Mesendoderm (in vitro differentiated cells): ENCODE data around the gene TTLL4.
"Not testable (repeated sequence)": the region's sequence is repeated elsewhere in the genome, so short reads cannot be mapped to it uniquely, and the experiment has no call there.

Experiments
- DNase-seq: peaks from one replicate; pipeline ENCODE4 v3.0.0; 2013
- H2AK5ac ChIP-seq: 2 replicates; pipeline ENCODE4 v1.6.1; 2013; ENCODE audit warnings: low read length, inconsistent platforms
- H2BK120ac ChIP-seq: 2 replicates; pipeline ENCODE4 v1.6.1; 2013; ENCODE audit warnings: low read depth, mild to moderate bottlenecking, low read length, moderate library complexity, mixed read lengths
- H2BK15ac ChIP-seq: replicated peaks from 2 replicates; pipeline ENCODE4 v1.6.1; 2013; ENCODE audit warnings: low read depth, mild to moderate bottlenecking, moderate library complexity
- H2BK5ac ChIP-seq: 2 replicates; pipeline ENCODE4 v1.6.1; 2013; ENCODE audit warnings: low read length, inconsistent platforms
- H3K18ac ChIP-seq: 2 replicates; pipeline ENCODE4 v1.6.1; 2013; ENCODE audit warnings: mild to moderate bottlenecking, low read length, mixed read lengths
- H3K23ac ChIP-seq: one replicate; pipeline ENCODE4 v1.6.1; 2013; ENCODE audit warnings: low read length
- H3K27ac ChIP-seq: 2 replicates; pipeline ENCODE4 v1.5.1; 2013; ENCODE audit warnings: low read depth, mild to moderate bottlenecking, inconsistent platforms, low read length, moderate library complexity
- H3K27me3 ChIP-seq: 2 replicates; pipeline ENCODE4 v1.6.1; 2013; ENCODE audit warnings: low read length, control low read depth, mild to moderate bottlenecking, inconsistent platforms; ENCODE audit not compliant: insufficient read depth, poor library complexity
- H3K36me3 ChIP-seq: 2 replicates; pipeline ENCODE4 v1.6.1; 2013; ENCODE audit warnings: low read length, inconsistent platforms; ENCODE audit not compliant: control insufficient read depth, insufficient read depth
- H3K4ac ChIP-seq: one replicate; pipeline ENCODE4 v1.6.1; 2013; ENCODE audit warnings: low read depth, mild to moderate bottlenecking, low read length, moderate library complexity
- H3K4me1 ChIP-seq: 2 replicates; pipeline ENCODE4 v1.6.1; 2013; ENCODE audit warnings: low read depth, low read length, inconsistent platforms; ENCODE audit not compliant: control insufficient read depth
- H3K4me2 ChIP-seq: 2 replicates; pipeline ENCODE4 v1.6.1; 2013; ENCODE audit warnings: low read length
- H3K4me3 ChIP-seq: 2 replicates; pipeline ENCODE4 v1.5.1; 2013; ENCODE audit warnings: mild to moderate bottlenecking, low read length
- H3K56ac ChIP-seq: one replicate; pipeline ENCODE4 v1.6.1; 2013; ENCODE audit warnings: low read length
- H3K79me1 ChIP-seq: 2 replicates; pipeline ENCODE4 v1.6.1; 2013; ENCODE audit warnings: low read length, inconsistent platforms
- H3K79me2 ChIP-seq: 2 replicates; pipeline ENCODE4 v1.6.1; 2013; ENCODE audit warnings: mild to moderate bottlenecking, low read length; ENCODE audit not compliant: control insufficient read depth, insufficient read depth
- H3K9ac ChIP-seq: 2 replicates; pipeline ENCODE4 v1.6.1; 2013; ENCODE audit warnings: low read length, inconsistent platforms
- H4K5ac ChIP-seq: one replicate; pipeline ENCODE4 v1.6.1; 2013; ENCODE audit warnings: low read length
- H4K8ac ChIP-seq: one replicate; pipeline ENCODE4 v1.6.1; 2013; ENCODE audit warnings: low read depth, mild to moderate bottlenecking, control low read depth, low read length, moderate library complexity
- WGBS: extraction: QIAGEN DNeasy Blood & Tissue Kit; methylation state at CpG from one replicate; pipeline ENCODE4 v1.1.7; 2013; ENCODE audit warnings: low lambda C conversion rate, missing lambda C conversion rate; ENCODE audit not compliant: insufficient coverage; ENCODE audit errors: extremely low coverage; 5-methylcytosine and 5-hydroxymethylcytosine counted together

TTLL4 gene

DNA sequence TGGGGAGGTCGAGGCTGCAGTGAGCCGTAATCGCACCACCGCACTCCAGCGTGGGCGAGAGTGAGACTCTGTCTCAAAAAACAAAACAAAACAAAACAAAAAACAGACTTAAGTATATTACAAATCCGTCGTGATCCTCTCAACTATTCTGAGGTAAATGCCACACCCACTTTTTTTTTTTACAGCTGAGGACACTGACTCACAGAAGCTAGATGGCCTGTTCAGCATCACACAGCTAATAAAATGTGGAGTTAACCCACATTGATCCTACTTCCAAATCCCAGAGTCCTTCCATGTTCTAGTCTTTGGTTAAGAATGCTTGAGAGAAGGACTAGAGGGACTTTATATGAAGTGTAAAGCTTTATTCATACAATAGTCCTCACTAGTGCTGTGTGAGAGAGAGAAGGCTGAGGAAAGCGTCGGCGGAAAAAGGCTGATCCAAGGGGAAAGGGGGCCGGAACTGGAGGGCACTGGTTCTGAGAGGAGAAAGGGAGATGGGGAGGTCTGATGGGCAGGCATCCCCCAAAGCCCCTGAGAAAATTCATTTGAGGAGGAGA, 39.5 kb upstream of the TTLL4 start:
- Histone ChIP-seq H3K23ac (no peak overlapping the region), H3K79me2 (peaks cover 2% of the 10 kb centered on the region), H2BK120ac (no peak overlapping the region), H3K36me3 (peaks cover 2% of the 10 kb centered on the region), H3K4me1 (peaks cover 2% of the 10 kb centered on the region), H2BK5ac (no peak overlapping the region), H3K9ac (peak overlapping the region; percentile 84), H4K8ac (no peak overlapping the region), H4K5ac (no peak overlapping the region), H2AK5ac (no peak overlapping the region), H3K56ac (peak overlapping the region; percentile 97), H3K27ac (no peak overlapping the region), H3K4me2 (peak overlapping the region; percentile 3), H2BK15ac (no peak overlapping the region), H3K79me1 (peaks cover 2% of the 10 kb centered on the region), H3K4me3 (peak overlapping the region; percentile 93), H3K4ac (no peak overlapping the region), H3K18ac (no peak overlapping the region), H3K27me3 (no peaks in the 10 kb centered on the region)
- DNase-seq, result peak; percentile 27
- WGBS, result no CpG with 5 or more reads among the region's 12 CpGs

DNA sequence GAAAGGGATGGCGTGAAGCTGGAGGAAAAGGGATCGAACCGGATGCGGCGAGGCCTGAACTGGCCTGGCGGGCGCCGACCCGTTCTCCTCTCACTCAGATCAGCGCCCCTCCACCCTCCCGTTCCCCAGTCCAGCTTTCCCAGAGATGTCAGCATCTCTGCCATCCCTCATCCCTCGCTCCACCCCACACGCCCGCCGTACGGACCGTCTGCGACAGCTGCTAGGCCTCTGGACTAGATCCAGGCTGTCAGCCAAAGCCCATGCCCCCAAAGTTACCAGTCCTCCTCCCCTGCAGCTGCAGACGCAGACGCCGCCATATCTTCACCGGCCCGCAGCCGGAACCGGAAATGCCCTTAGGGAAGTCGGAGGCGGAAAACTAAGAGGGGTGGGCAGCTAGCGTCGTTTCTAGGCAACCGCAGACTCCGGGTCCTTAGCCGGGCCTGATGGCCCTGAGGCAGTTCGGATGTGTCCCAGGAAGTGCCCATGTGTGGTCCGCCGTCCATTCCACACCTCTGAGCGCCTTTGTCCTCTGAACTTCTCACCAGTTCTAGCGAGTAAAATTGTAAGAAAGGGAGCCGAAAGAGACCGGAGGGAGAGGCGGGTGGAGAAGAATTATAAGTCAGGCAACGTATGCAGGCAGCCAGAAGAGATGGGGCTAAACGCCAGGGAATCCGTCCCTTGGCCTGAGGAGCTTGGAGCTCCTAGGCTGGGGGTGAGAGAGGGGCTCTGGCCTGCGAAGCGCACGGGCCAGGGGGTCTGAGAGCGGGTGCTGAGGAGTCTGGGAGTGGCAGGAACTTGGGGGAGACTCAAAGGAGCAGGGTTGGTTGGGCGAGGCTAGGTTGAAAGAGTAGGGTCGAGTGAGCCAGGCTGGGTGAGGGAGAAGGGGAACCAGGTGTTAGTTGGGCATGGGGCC, 38.7 kb upstream of the TTLL4 start, which contains the start of the genes RNF25 and STK36:
TSS of gene RNF25 (minus strand) at position 349 of the 913 bp plus-strand sequence. CDS start at position 317, 32 bp downstream.
TSS of gene STK36 (plus strand) at position 433 of the 913 bp plus-strand sequence. CDS start 744 bp downstream, outside the sequence.
- H3K27ac ChIP-seq, result no peak within 1 kb of the TSS
- no peak within 1 kb of the TSS for H3K4ac ChIP-seq
- peaks cover 2% of the 10 kb centered on the region for H3K36me3 ChIP-seq
- peaks cover 2% of the 10 kb centered on the region for H3K79me1 ChIP-seq
- H2BK5ac ChIP-seq, result no peak within 1 kb of the TSS
- no peak within 1 kb of the TSS for H4K8ac ChIP-seq
- H4K5ac ChIP-seq, result peak within 1 kb of the TSS; percentile 1
- WGBS, result no CpG with 5 or more reads among the region's 49 CpGs
- peaks cover 2% of the 10 kb centered on the region for H3K4me1 ChIP-seq
- peak within 1 kb of the TSS; percentile 84 for H3K9ac ChIP-seq
- no peak within 1 kb of the TSS for H2BK120ac ChIP-seq
- H3K18ac ChIP-seq, result no peak within 1 kb of the TSS
- H3K4me3 ChIP-seq, result peak within 1 kb of the TSS; percentile 93
- H3K4me2 ChIP-seq, result peak within 1 kb of the TSS; percentile 50
- DNase-seq, result peak; percentile 97
- H3K27me3 ChIP-seq, result no peaks in the 10 kb centered on the region
- H3K79me2 ChIP-seq, result peaks cover 2% of the 10 kb centered on the region
- no peak within 1 kb of the TSS for H2AK5ac ChIP-seq
- no peak within 1 kb of the TSS for H2BK15ac ChIP-seq
- no peak within 1 kb of the TSS for H3K23ac ChIP-seq
- peak within 1 kb of the TSS; percentile 97 for H3K56ac ChIP-seq

DNA sequence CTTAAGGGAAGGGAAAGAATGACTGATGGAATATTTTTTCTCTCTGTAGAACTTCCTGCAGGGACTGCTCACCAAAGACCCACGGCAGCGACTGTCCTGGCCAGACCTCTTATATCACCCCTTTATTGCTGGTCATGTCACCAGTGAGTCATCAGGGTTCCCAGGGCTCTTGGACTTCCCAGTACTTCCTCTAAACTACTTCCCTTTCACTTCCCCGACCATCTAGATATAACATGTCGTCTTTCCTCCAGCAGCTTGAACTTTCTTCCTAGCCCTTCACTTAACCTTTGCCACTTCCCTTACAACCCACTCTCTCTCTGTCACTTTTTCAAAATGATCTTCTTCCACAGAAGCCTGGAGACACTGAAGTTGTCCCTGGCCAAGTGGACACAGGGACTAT, 31.5 kb upstream of the TTLL4 start:
- H3K79me1 ChIP-seq, result no peaks in the 10 kb centered on the region
- H3K18ac ChIP-seq, result no peak overlapping the region
- no peak overlapping the region for H3K23ac ChIP-seq
- H2AK5ac ChIP-seq, result no peak overlapping the region
- H3K4me1 ChIP-seq, result no peaks in the 10 kb centered on the region
- no peak overlapping the region for H3K4me3 ChIP-seq
- peaks cover 1% of the 10 kb centered on the region for H3K36me3 ChIP-seq
- no peak overlapping the region for H2BK120ac ChIP-seq
- no peak overlapping the region for H2BK5ac ChIP-seq
- WGBS, result no CpG with 5 or more reads among the region's 4 CpGs
- no peak overlapping the region for H3K4ac ChIP-seq
- H3K27me3 ChIP-seq, result no peaks in the 10 kb centered on the region
- H3K27ac ChIP-seq, result no peak overlapping the region
- H3K4me2 ChIP-seq, result no peak overlapping the region
- H4K8ac ChIP-seq, result no peak overlapping the region
- no peaks in the 10 kb centered on the region for H3K79me2 ChIP-seq
- no peak overlapping the region for H3K9ac ChIP-seq
- H2BK15ac ChIP-seq, result no peak overlapping the region
- H4K5ac ChIP-seq, result no peak overlapping the region
- H3K56ac ChIP-seq, result no peak overlapping the region
- no peak for DNase-seq

DNA sequence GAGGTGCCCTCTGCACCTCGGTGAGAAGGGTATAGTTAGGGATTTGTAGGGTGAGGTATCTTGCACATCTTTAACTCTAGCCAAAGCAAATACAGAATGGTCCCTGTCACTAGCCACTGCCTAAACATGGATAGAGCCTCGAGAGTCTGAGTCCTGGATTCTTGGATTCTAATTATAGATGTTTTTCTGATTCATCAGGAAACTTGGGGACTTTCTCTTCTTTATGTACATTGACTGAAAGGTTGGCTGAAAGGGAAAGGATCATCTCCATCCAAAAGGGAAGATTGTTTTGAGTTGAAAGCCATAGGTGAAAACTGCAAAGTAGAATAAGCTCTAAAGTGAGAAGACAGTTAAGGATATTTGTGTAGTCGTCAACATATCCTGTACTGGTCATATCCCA, 30.6 kb upstream of the TTLL4 start:
- Histone ChIP-seq H3K79me2 (no peaks in the 10 kb centered on the region), H3K9ac (no peak overlapping the region), H4K5ac (no peak overlapping the region), H4K8ac (no peak overlapping the region), H3K56ac (no peak overlapping the region), H3K18ac (no peak overlapping the region), H2BK15ac (no peak overlapping the region), H3K23ac (no peak overlapping the region), H2BK5ac (no peak overlapping the region), H3K27me3 (no peaks in the 10 kb centered on the region), H3K79me1 (no peaks in the 10 kb centered on the region), H2BK120ac (no peak overlapping the region), H2AK5ac (no peak overlapping the region), H3K4ac (no peak overlapping the region), H3K4me3 (no peak overlapping the region), H3K4me1 (no peaks in the 10 kb centered on the region), H3K36me3 (peaks cover 2% of the 10 kb centered on the region), H3K4me2 (no peak overlapping the region), H3K27ac (no peak overlapping the region)
- no peak for DNase-seq
- WGBS, result no CpG with 5 or more reads among the region's 3 CpGs

DNA sequence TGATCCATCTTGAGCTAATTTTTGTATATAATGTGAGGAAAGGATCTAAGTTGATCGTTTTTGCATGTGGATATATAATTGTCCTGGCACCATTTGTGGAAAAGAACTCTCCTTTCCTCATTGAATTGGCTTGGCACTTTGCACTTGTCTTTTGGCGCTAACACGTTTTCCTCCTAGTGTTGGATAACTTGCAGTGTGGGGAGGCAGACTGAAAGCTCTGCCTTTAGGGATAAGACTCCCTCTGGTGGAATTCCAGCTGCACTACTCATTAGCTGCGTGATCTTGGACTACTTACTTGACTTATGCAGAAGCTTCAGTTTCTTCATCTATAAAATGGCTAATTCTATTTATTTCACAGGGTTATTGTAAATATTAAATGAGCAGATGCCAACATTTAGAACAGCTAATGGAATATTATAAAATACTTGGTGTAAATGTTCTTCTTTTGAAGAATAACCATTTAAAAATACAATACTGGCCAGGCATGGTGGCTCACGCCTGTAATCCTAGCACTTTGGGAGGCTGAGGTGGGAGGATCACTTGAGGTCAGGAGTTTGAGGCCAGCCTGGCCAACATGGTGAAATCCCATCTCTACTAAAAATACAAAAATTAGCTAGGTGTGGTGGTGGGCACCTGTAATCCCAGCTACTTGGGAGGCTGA, 23.1 kb upstream of the TTLL4 start:
- DNase-seq, result peak; percentile 91
- H3K36me3 ChIP-seq, H3K79me2 ChIP-seq, H3K4me2 ChIP-seq, H3K4me1 ChIP-seq, H2AK5ac ChIP-seq, H3K56ac ChIP-seq, H3K27me3 ChIP-seq, H3K27ac ChIP-seq, H3K18ac ChIP-seq, H3K79me1 ChIP-seq, H2BK15ac ChIP-seq, H3K4me3 ChIP-seq, H2BK120ac ChIP-seq, H2BK5ac ChIP-seq, H3K4ac ChIP-seq, H4K8ac ChIP-seq, H3K23ac ChIP-seq, H3K9ac ChIP-seq, H4K5ac ChIP-seq: not testable (repeated sequence)
- no CpG with 5 or more reads among the region's 5 CpGs for WGBS
